SU-DHL-6 (cell line): Measurements from ENCODE around the gene PDE4D.

Experiments
- CTCF ChIP-seq: fragments of 200-600 bp; sonication (generic); IDR thresholded peaks from one replicate; pipeline ENCODE4 v1.5.1; 2017; ENCODE audit warnings: antibody characterized with exemption, mild to moderate bottlenecking, low read length, moderate library complexity; ENCODE audit not compliant: insufficient read depth, poor library complexity, severe bottlenecking
- EZH2phosphoT487 ChIP-seq: fragments of 200-600 bp; sonication (generic), shearing (Covaris generic); conservative IDR thresholded peaks from 2 replicates; pipeline ENCODE4 v1.6.1; 2018; ENCODE audit warnings: mild to moderate bottlenecking, antibody characterized with exemption, low read length, moderate library complexity, mixed read lengths

DNA sequence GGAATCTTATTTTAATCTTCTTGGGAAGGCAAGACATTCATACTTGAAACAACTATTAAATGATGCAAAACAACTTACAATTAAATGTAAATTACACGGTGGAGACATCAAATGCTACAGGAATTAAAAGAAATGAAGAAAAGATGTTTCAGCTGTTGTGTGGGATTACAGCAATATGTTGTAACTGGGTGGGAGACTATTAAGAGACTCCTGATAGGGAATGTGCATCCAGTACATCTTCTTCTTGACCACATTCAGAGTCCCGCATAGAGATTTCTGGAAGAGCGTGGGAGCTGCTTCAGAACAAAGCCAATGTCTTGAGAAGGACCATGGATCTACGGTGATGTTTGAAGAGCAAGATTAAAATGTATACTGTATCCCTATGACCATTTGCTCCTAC lies 199.1 kb downstream of the PDE4D start:
- TF ChIP-seq CTCF (no peak), EZH2phosphoT487 (no peak)
